GM23338 (cell line): ENCODE measurements around the gene TCF7L2.

Experiments
- CREB1 ChIP-seq: fragments of 250-450 bp; sonication (Bioruptor Pico); IDR thresholded peaks from 2 replicates; pipeline ENCODE4 v1.5.0; 2020; ENCODE audit warnings: low read depth, mild to moderate bottlenecking, moderate library complexity
- CTCF ChIP-seq, 2 experiments: fragments of 200-600 bp in 1 of 2; sonication (generic) in 1 of 2; conservative IDR thresholded peaks; 2 replicates each; pipeline versions ENCODE4 v1.5.1 to v1.6.1; 2016 to 2017; ENCODE audit warnings: antibody characterized with exemption in 2 of 2, low read depth in 2 of 2, mild to moderate bottlenecking in 2 of 2, moderate library complexity in 1 of 2
- EZH2 ChIP-seq: fragments of 200-600 bp; sonication (generic); IDR thresholded peaks from one replicate; pipeline ENCODE4 v1.8.0; 2017; ENCODE audit warnings: antibody characterized with exemption, mild to moderate bottlenecking, low read depth; ENCODE audit not compliant: unreplicated experiment

GRCh38 chr10:113019096-113019495 lies 69.0 kb downstream of the TCF7L2 start:
- TF ChIP-seq CTCF (conservative IDR thresholded peaks at IDR 0.05; ENCODE audit: low read depth in 2 of 2) (no peak), EZH2 (no peak), CREB1 (CRISPR knock-in tag) (no peak)
